ENCODE results near the gene B4GALT5.

The B4GALT5 gene

GRCh38 chr20:49699200-49699992 is 14.3 kb downstream of the B4GALT5 start:
- TF ChIP-seq GATA1 (IDR thresholded peaks at IDR 0.05; ENCODE audit: low read depth, low read length), result no peak
- TF ChIP-seq POLR2A (IDR thresholded peaks at IDR 0.05; ENCODE audit: low read length), result no peak
- peak; percentile 67 to 80 for DNase-seq

DNA sequence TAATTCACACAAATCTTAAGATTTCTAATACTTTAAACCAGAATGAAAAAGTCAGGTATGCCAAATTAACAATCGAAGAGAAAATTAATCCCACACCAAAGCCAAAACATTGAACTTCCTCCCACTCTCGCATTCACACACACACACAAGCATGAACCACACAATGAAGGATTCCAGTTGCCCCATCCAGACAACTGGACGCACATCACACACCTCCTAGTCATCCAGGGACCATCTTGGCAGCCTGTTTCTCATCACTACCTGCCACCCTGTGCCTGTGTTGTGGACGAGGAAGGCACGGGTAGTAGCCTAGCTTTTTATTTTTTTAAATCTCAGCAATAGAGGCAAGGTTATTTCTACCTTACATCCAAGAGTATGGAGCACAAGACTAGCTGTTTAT is 15.2 kb downstream of the B4GALT5 start:
- no peak for TF ChIP-seq GATA1 (IDR thresholded peaks at IDR 0.05; ENCODE audit: low read depth, low read length)
- no peak for TF ChIP-seq POLR2A (IDR thresholded peaks at IDR 0.05; ENCODE audit: low read length)
- DNase-seq, result no peak

DNA sequence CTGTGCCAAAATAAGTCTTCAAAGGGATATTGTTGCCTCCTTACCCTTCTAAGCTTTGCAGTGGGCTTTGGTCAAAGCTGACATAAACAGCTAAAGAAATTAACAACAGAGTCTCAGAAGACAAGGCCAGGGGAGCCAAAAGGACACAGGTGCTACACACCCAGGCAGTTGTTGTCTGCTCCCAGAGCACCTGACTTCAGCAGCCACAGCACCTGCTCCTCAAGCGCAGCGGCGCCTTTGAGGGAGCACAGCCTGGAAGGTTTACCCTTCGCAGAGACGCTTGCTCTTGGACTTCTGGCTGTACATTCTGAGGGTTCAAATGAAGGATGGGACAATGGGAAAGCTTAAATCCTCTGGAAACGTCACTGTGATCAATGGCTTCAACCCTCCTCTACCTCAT is 16.6 kb downstream of the B4GALT5 start:
- no peak for DNase-seq

GRCh38 chr20:49696594-49696993 is 17.1 kb downstream of the B4GALT5 start:
- TF ChIP-seq POLR2A (IDR thresholded peaks at IDR 0.05; ENCODE audit: low read length) (no peak), GATA1 (IDR thresholded peaks at IDR 0.05; ENCODE audit: low read depth, low read length) (no peak)
- DNase-seq, result no peak

More for the DNA sequence above, 16.6 kb downstream of the B4GALT5 start:
- TF ChIP-seq POLR2A (IDR thresholded peaks at IDR 0.05; ENCODE audit: low read length) (no peak), GATA1 (IDR thresholded peaks at IDR 0.05; ENCODE audit: low read depth, low read length) (no peak)

- TF ChIP-seq GATA1 (IDR thresholded peaks at IDR 0.05; ENCODE audit: low read depth, low read length) (no peak), POLR2A (IDR thresholded peaks at IDR 0.05; ENCODE audit: low read length) (no peak)
- DNase-seq, result no peak
Observed at GRCh38 chr20:49695830-49696229, 17.8 kb downstream of the B4GALT5 start.

DNA sequence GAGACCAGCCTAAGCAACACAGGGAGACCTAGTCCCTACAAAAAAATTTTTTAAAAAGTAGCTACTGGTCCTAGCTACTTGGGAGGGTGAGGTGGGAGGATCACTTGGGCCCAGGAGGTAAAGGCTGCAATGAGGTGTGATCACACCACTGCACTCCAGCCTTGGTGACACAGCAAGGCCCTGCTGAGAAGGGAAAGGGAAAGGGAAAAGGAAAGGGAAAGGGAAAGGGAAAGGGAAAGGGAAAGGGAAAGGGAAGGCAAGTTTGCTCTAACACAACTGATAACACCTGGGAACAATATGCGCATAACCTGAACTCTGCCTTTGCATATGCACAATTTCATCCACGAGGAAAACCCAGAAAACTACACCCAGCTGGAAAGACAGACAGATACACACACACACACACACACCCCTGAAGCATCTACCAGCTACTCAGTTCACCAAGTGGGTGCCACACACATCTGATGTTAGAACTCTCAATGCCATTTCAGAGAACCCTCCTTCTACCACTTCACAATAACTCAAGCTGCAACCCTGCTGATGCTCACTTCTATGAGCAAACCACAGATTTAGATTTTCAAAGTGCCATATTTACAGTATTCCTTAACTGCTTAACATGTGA is 19.1 kb downstream of the B4GALT5 start:
- DNase-seq, result peak in 1 of 2 experiments; percentile 45
- TF ChIP-seq GATA1 (IDR thresholded peaks at IDR 0.05; ENCODE audit: low read depth, low read length), result no peak
- no peak for TF ChIP-seq POLR2A (IDR thresholded peaks at IDR 0.05; ENCODE audit: low read length)

DNA sequence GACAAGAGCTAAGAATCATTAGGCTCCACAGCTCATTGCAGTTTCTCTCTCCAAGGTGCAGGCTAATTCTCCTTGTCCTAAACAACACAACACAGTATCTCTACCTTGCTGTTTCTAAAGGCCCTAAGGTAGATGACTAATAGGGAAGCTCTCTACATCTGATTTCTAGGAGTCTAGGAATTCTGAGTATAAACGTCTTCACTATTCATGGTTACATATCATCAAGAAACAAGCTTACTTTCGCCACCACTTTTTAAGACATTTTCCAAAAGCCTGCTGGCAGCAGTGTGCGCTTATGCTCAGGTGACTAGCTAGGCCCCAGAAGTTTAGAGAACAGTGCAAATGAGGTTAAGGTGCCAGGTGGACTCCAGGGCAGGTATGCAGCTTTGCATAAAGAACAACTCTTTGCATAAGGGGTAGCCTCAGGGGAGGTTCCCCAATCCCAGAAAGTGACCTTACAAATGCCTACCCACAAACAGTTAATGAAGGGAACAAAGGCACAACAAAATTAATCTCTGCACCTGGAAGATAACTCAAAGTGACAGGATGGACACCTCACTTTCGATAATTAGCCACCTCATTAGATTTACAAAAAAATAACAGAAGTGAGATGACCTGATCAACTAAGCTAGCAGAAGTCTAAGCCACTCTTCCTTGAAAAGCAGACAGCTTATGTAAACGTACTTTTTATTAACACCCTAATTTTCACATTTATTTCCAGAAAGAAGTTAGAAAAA is 20.1 kb downstream of the B4GALT5 start:
- no peak for TF ChIP-seq POLR2A (IDR thresholded peaks at IDR 0.05; ENCODE audit: low read length)
- no peak for TF ChIP-seq GATA1 (IDR thresholded peaks at IDR 0.05; ENCODE audit: low read depth, low read length)
- DNase-seq, result no peak

DNA sequence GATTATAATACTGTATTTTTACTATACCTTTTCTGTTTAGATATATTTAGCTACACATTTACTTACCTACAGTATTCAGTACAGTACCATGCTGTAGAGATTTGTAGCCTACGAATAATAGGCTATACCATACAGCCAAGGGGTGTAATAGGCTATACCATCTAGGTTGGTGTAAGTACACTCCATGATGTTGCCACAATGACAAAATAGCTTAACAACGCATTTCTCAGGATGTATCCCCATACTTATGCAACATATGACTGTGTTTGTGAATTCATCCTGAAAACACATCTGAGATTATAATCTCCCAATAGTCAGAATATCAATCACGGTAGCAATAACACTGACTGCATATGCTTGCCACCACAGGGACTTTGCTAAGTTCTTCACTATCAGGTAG is 20.7 kb downstream of the B4GALT5 start:
- no peak for DNase-seq
- TF ChIP-seq POLR2A (IDR thresholded peaks at IDR 0.05; ENCODE audit: low read length), result no peak
- TF ChIP-seq GATA1 (IDR thresholded peaks at IDR 0.05; ENCODE audit: low read depth, low read length), result no peak

- DNase-seq, result no peak
- TF ChIP-seq POLR2A (IDR thresholded peaks at IDR 0.05; ENCODE audit: low read length), result no peak
- no peak for TF ChIP-seq GATA1 (IDR thresholded peaks at IDR 0.05; ENCODE audit: low read depth, low read length)
Observed at GRCh38 chr20:49691818-49692568, 21.7 kb downstream of the B4GALT5 start.

GRCh38 chr20:49690899-49691620 is 22.6 kb downstream of the B4GALT5 start:
- TF ChIP-seq POLR2A (IDR thresholded peaks at IDR 0.05; ENCODE audit: low read length) (no peak), GATA1 (IDR thresholded peaks at IDR 0.05; ENCODE audit: low read depth, low read length) (no peak)
- DNase-seq, result peak; percentile 59 to 80

DNA sequence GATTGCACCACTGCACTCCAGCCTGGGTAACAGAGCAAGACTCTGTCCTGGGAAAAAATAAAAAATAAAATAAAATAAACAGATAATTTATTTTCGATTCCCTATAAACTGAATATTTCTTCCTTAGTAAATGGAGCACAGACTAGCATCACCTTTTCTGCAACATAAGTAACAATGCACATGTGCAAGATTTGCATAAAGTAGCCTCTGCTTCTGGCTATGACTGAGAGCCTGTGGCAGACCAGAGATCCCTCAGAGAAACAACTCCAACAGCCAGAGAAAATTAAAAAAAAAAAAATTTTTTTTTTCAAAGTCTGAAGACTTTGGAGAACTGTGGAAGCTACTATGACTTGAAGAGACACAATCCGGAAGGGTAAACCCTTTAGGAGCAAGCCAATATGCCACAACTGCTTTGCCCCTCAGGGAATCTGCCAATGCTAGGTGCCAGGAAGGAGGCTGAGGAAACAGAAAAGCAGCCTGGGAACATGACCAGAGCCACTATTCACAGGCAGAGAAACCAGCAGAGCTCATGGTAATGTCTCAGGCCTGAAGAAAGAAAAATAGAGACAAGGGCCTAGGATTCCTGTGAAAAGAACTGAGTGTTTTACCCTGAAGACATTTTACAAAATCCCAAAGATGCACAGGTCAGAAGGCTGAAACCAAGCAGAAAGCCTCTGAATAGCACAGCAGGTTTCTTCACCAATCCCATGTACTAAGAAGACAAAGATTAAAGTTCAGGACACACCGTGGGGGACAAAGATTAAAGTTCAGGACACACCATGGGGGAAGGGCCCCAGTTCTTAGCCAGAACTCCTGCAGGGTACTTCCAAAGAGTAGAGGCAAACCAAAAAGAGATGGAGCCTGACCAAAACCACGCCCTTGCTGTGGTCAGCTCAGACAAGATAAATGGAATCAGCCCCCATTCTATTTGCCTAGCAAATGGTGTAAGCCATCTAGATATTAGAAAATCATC is 25.8 kb downstream of the B4GALT5 start:
- TF ChIP-seq POLR2A (IDR thresholded peaks at IDR 0.05; ENCODE audit: low read length) (no peak), GATA1 (IDR thresholded peaks at IDR 0.05; ENCODE audit: low read depth, low read length) (no peak)

DNA sequence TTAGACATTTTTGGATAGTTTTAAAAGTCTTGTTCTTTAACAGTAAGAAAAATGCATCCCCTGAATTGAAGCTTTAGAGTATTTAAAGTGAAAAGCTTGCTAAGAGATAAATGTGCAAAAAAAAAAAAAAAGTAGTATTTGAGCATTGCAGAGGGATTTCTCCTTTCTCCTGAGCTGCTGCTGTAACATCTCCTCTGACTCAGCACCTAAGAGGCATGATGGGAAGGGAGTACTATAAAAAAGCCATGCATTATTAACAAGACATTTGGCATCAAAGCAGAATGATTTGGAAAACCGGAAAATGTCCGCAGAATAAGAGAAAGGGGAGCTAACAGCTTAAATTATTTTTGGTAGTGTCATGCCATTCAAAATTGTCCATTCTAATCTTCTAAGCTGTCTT is 27.9 kb downstream of the B4GALT5 start:
- TF ChIP-seq GATA1 (IDR thresholded peaks at IDR 0.05; ENCODE audit: low read depth, low read length), result no peak
- no peak for TF ChIP-seq POLR2A (IDR thresholded peaks at IDR 0.05; ENCODE audit: low read length)
- DNase-seq, result peak; percentile 32 to 75

More for the DNA sequence above, 25.8 kb downstream of the B4GALT5 start:
- DNase-seq, result peak; percentile 58 to 63

All from erythroblast (primary cell).